Spleen (tissue), 11 donors: ENCODE results near the gene MRPS11. TPM values are rescaled to one million over a fixed set of nuclear protein-coding genes. Genes with fewer than 3 reads are reported as not detected.

ENCODE experiments used
- DNase-seq: peaks from one replicate; pipeline ENCODE4 v3.0.0-alpha.2; 2020
- H3K27ac ChIP-seq, 8 donors: fragments of 200-600 bp; sonication (generic) in 7 of 8; 1 replicate in 4 of 8; 2 replicates in 4 of 8; pipeline versions ENCODE4 v1.5.0 to v1.8.0; 2016 to 2021; ENCODE audit warnings: inconsistent platforms in 4 of 8, mild to moderate bottlenecking in 4 of 8, moderate library complexity in 1 of 8
- H3K27me3 ChIP-seq, 7 donors: fragments of 200-600 bp; sonication (generic) in 6 of 7; replicated peaks in 1 of 7; 1 replicate in 4 of 7; 2 replicates in 3 of 7; pipeline versions ENCODE4 v1.5.0 to v1.8.0; 2016 to 2021; ENCODE audit warnings: inconsistent platforms in 3 of 7, mild to moderate bottlenecking in 1 of 7
- H3K36me3 ChIP-seq, 6 donors: fragments of 200-600 bp; sonication (generic) in 5 of 6; 1 replicate in 4 of 6; 2 replicates in 2 of 6; pipeline versions ENCODE4 v1.5.0 to v1.8.0; 2016 to 2021; ENCODE audit warnings: inconsistent platforms in 2 of 6
- H3K4me1 ChIP-seq, 6 donors: fragments of 200-600 bp; sonication (generic) in 5 of 6; 1 replicate in 3 of 6; 2 replicates in 3 of 6; pipeline versions ENCODE4 v1.5.0 to v1.8.0; 2016 to 2021; ENCODE audit warnings: inconsistent platforms in 3 of 6
- H3K4me3 ChIP-seq, 8 donors: fragments of 200-600 bp; sonication (generic) in 7 of 8; 1 replicate in 4 of 8; 2 replicates in 4 of 8; pipeline versions ENCODE4 v1.5.0 to v1.8.0; 2016 to 2021; ENCODE audit warnings: inconsistent platforms in 4 of 8, mild to moderate bottlenecking in 4 of 8, moderate library complexity in 2 of 8
- H3K9me3 ChIP-seq, 8 donors: fragments of 200-600 bp; sonication (generic) in 7 of 8; 1 replicate in 4 of 8; 2 replicates in 4 of 8; pipeline versions ENCODE4 v1.5.0 to v1.8.0; 2016 to 2021; ENCODE audit warnings: inconsistent platforms in 4 of 8
- POLR2A ChIP-seq, 3 donors: fragments of 450-650 bp; IDR thresholded peaks; one replicate each; pipeline ENCODE4 v1.5.1; 2017; ENCODE audit warnings: antibody characterized with exemption in 3 of 3, mild to moderate bottlenecking in 1 of 3
- POLR2AphosphoS5 ChIP-seq, 3 donors: sonication (generic); formaldehyde crosslinking; IDR thresholded peaks; one replicate each; pipeline ENCODE4 v1.5.1; 2017; ENCODE audit warnings: antibody characterized with exemption in 3 of 3
- WGBS, 5 donors: extraction: QIAGEN DNeasy Blood & Tissue Kit in 3 of 5; methylation state at CpG; one replicate each; pipeline versions ENCODE4 v1.1.5 to v1.1.7; 2013 to 2018; 5-methylcytosine and 5-hydroxymethylcytosine counted together
- intact Hi-C: fragments of 100-400 bp; cut with DNase I; formaldehyde crosslinking; loops from one replicate; pipeline ENCODE4 v1.15.0; 2023; ENCODE audit warnings: low total_unique reads
- polyA plus RNA-seq, 3 donors: library from polyadenylated mRNA; stranded (reverse); fragments of 200-250 nt; gene quantifications; one replicate each; pipeline ENCODE4 v1.2.1, GENCODE V29; 2013
- total RNA-seq, 7 donors: library from RNA; depleted of rRNA in 3 of 7; stranded (reverse); fragments of >200 nt in 3 of 7; fragmentation: NEBNext Ultra II Directional in 4 of 7; extraction: Animal tissue kit (Norgen Biotek cat#: 25700) in 4 of 7; gene quantifications; one replicate each; pipeline versions ENCODE4 v1.1.0 to v1.2.1, GENCODE V29; 2016 to 2021
- TF ChIP-seq, protein P1 (sequence below), 11 experiments: fragments of 200-600 bp in 7 of 11; fragments of 450-650 bp in 4 of 11; sonication (generic) in 4 of 11; IDR thresholded peaks in 8 of 11; conservative IDR thresholded peaks in 3 of 11; 1 replicate in 7 of 11; 2 replicates in 4 of 11; pipeline versions ENCODE4 v1.4.0 to v1.8.0; 2016 to 2021; ENCODE audit warnings: antibody characterized with exemption in 11 of 11, inconsistent platforms in 4 of 11, mild to moderate bottlenecking in 1 of 11
- donor health status: healthy with polysubstance abuse.
- donor health status: DM: no; HTN: no; CAD: no; lungs with moderate emphysema.
- donor health status: DM: no; HTN: no; CAD: no.
- donor health status: Bipolar disorder and iron deficiency.
- donor health status: healthy.
- donor health status: DM: no; HTN: no; CAD: no.
- donor health status: DM: yes; HTN: yes; CAD: no.

The MRPS11 gene
- total and polyA plus RNA-seq, 10 donors, result 24.6 to 42.2 (median 33.4) TPM

DNA sequence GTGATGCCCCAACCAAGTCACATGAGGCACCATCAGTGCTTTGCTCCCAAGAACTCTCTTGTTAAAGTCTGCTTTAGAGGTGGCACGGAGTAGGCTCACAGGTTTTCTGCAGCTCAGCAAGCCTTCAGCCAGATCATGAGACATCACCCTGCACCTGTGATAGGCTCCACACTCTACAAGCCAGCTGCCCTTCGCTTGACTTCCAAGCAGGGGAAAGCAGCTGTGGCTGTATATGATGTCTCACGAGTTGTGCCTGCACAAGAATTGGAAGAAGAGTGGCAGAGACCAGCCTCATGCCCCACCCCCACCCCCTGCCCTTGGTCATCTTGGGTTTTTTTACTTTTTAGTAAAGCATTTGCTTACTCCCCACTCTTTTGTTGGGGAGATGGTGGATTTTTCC is 22.5 kb downstream of the MRPS11 start:
- H3K4me1 ChIP-seq, result no peaks in the 10 kb centered on the region
- H3K9me3 ChIP-seq, result no peaks in the 10 kb centered on the region
- no peak overlapping the region for H3K4me3 ChIP-seq
- peaks cover 0 to 12% (median 0%) of the 10 kb centered on the region in 6 donors for H3K36me3 ChIP-seq
- 88 to 93% (median 91%) methylated on average over 3 of the region's 3 CpGs for WGBS, 5 donors
- DNase-seq, result no peak
- H3K27me3 ChIP-seq, result no peaks in the 10 kb centered on the region
- TF ChIP-seq, protein P1, sequence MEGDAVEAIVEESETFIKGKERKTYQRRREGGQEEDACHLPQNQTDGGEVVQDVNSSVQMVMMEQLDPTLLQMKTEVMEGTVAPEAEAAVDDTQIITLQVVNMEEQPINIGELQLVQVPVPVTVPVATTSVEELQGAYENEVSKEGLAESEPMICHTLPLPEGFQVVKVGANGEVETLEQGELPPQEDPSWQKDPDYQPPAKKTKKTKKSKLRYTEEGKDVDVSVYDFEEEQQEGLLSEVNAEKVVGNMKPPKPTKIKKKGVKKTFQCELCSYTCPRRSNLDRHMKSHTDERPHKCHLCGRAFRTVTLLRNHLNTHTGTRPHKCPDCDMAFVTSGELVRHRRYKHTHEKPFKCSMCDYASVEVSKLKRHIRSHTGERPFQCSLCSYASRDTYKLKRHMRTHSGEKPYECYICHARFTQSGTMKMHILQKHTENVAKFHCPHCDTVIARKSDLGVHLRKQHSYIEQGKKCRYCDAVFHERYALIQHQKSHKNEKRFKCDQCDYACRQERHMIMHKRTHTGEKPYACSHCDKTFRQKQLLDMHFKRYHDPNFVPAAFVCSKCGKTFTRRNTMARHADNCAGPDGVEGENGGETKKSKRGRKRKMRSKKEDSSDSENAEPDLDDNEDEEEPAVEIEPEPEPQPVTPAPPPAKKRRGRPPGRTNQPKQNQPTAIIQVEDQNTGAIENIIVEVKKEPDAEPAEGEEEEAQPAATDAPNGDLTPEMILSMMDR (IDR thresholded peaks at IDR 0.05 in 8 of 11, conservative IDR thresholded peaks at IDR 0.05 in 3 of 11), result no peak
- TF ChIP-seq POLR2AphosphoS5 (IDR thresholded peaks at IDR 0.05) (no peak), POLR2A (IDR thresholded peaks at IDR 0.05) (no peak)
- H3K27ac ChIP-seq, result no peak overlapping the region
- intact Hi-C loops, result no loop called here

DNA sequence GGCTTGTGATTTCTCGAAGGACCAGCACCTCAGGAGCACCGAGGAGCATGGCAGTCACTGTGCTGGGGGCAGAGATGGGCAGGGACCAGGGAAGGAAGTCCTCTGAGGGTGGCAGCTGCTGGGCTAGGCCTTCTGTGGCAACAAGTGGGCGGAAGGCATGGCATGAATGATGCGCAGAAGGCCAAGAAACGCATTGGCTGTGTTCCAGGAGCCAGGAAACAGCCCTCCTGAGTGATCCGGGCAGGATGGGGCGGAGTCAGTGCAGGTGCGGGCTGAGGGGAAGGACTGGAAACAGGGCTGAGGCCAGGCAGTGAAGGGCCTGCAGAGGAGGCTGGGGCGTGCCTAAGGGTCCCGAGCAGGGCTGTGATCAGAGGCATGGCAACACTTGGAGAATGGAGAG is 23.6 kb downstream of the MRPS11 start:
- peaks cover 0 to 24% (median 0%) of the 10 kb centered on the region in 6 donors for H3K36me3 ChIP-seq
- TF ChIP-seq POLR2AphosphoS5 (IDR thresholded peaks at IDR 0.05) (peak in 1 of 3 donors; percentile 17), POLR2A (IDR thresholded peaks at IDR 0.05) (no peak)
- TF ChIP-seq, protein P1 (IDR thresholded peaks at IDR 0.05 in 8 of 11, conservative IDR thresholded peaks at IDR 0.05 in 3 of 11), result no peak
- no peak overlapping the region for H3K4me3 ChIP-seq
- intact Hi-C loops, result no loop called here
- 59 to 68% (median 67%) methylated on average over 10 of the region's 10 CpGs for WGBS, 5 donors
- no peaks in the 10 kb centered on the region for H3K4me1 ChIP-seq
- no peak for DNase-seq
- H3K27me3 ChIP-seq, result no peaks in the 10 kb centered on the region
- H3K9me3 ChIP-seq, result no peaks in the 10 kb centered on the region
- no peak overlapping the region for H3K27ac ChIP-seq

DNA sequence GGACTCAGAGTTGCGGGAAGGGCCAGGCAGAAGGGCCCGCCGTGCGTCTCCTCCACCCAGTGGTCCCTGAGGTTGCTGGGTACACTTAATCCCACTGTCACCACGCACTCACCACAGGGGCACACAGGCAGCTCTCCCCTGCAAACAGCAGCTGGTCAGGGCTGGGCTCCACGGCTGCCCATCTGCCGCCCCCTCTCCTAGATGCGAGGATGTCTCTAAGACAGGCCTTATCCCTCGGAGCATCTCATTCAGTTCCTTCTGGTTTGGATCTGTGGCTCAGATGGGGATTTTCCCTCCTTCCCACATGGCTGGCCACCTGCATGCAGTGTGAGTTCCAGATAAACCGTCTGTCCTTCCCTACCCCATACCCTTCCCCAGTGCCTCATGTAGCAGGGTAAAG is 26.3 kb downstream of the MRPS11 start:
- H3K27me3 ChIP-seq, result no peaks in the 10 kb centered on the region
- no peaks in the 10 kb centered on the region for H3K4me1 ChIP-seq
- DNase-seq, result no peak
- TF ChIP-seq POLR2AphosphoS5 (IDR thresholded peaks at IDR 0.05) (no peak), POLR2A (IDR thresholded peaks at IDR 0.05) (no peak)
- TF ChIP-seq, protein P1 (IDR thresholded peaks at IDR 0.05 in 8 of 11, conservative IDR thresholded peaks at IDR 0.05 in 3 of 11), result no peak
- H3K27ac ChIP-seq, result no peak overlapping the region
- no peak overlapping the region for H3K4me3 ChIP-seq
- H3K36me3 ChIP-seq, result peaks cover 0 to 47% (median 0%) of the 10 kb centered on the region in 6 donors
- H3K9me3 ChIP-seq, result no peaks in the 10 kb centered on the region
- 88 to 96% (median 91%) methylated on average over 8 to 10 of the region's 10 CpGs for WGBS, 5 donors
- intact Hi-C loops, result no loop called here

DNA sequence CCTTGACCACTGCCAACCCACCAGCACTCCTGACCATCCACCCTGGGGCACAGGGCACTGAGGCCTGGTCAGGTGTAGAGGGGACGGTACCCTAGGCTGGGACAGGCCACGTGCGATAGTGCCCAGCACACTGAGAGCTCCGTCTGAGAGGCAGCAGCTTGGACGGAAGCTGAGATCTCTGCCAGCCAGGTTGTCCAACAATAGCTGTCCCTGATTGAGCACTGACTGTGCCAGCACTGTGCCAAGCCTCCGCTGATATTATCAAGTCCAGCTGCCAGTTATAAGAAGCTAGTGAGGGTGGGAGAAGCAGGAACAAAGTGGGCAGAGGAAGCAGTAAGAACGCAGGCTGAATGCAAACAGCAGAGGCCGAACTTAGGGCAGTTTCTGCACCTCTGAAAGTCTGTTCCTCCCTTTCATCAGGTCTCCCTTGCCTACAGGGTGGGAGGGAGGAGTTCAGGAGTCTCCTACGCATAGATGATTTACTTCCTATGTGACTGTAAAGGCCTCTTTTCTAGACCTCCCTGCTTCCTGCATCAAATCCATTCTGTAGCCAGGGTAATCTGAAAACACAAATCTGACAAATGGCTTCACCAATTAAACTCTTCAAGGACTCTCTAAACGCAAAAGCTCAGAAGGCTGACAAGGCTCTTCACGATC is 29.7 kb downstream of the MRPS11 start:
- DNase-seq, result no peak
- H3K27me3 ChIP-seq, result no peaks in the 10 kb centered on the region
- no peak for TF ChIP-seq POLR2AphosphoS5 (IDR thresholded peaks at IDR 0.05)
- TF ChIP-seq, protein P1 (IDR thresholded peaks at IDR 0.05 in 8 of 11, conservative IDR thresholded peaks at IDR 0.05 in 3 of 11), result no peak
- no peak for TF ChIP-seq POLR2A (IDR thresholded peaks at IDR 0.05)
- 81 to 93% (median 91%) methylated on average over 11 of the region's 11 CpGs for WGBS, 5 donors
- no peaks in the 10 kb centered on the region for H3K4me1 ChIP-seq
- peaks cover 0 to 56% (median under 1%) of the 10 kb centered on the region in 6 donors for H3K36me3 ChIP-seq
- no peak overlapping the region for H3K4me3 ChIP-seq
- intact Hi-C loops, result no loop called here
- H3K27ac ChIP-seq, result no peak overlapping the region
- H3K9me3 ChIP-seq, result no peaks in the 10 kb centered on the region
